ENCODE measurements around the gene GSN. TPM values are rescaled to one million over a fixed set of nuclear protein-coding genes. Genes with fewer than 3 reads are reported as not detected.

Gene GSN
- total and polyA plus RNA-seq, 2 of the 13 experiments (the other 11 are each of a cell fraction or from before 2014, with no cell fraction given): 294 to 307 TPM

- TF ChIP-seq CTCF (CRISPR knock-in tag; IDR thresholded peaks at IDR 0.05) (0 out of 2 replicates have a peak, but pooled peaks have one; percentile 1), PHF8 (CRISPR knock-in tag; IDR thresholded peaks at IDR 0.05) (peak; percentile 46; the same call in 1 of the 2 replicates), MIER3 (CRISPR knock-in tag; IDR thresholded peaks at IDR 0.05; ENCODE audit: borderline replicate concordance) (0 out of 2 replicates have a peak, but pooled peaks have one; percentile 8), ZFY (CRISPR knock-in tag; IDR thresholded peaks at IDR 0.05) (0 out of 2 replicates have a peak, but pooled peaks have one; percentile 23), NCOA2 (CRISPR knock-in tag; IDR thresholded peaks at IDR 0.05) (peak; percentile 24; the same call in 1 of the 2 replicates), RERE (CRISPR knock-in tag; IDR thresholded peaks at IDR 0.05; ENCODE audit: low read depth) (no peak), ELF1 (CRISPR knock-in tag; IDR thresholded peaks at IDR 0.05) (no peak; the same call in 1 of the 2 replicates), ZNF274 (CRISPR knock-in tag; IDR thresholded peaks at IDR 0.05) (0 out of 2 replicates have a peak, but pooled peaks have one; percentile 30), LCORL (IDR thresholded peaks at IDR 0.05) (no peak), LCORL (CRISPR knock-in tag; IDR thresholded peaks at IDR 0.05) (peak; percentile 80), ZNF770 (CRISPR knock-in tag; IDR thresholded peaks at IDR 0.05) (peak; percentile 78; the same call in 1 of the 2 replicates), POGZ (CRISPR knock-in tag; IDR thresholded peaks at IDR 0.05) (0 out of 2 replicates have a peak, but pooled peaks have one; percentile 15), ZBTB1 (CRISPR knock-in tag; IDR thresholded peaks at IDR 0.05; ENCODE audit: borderline replicate concordance) (peak; percentile 53; the same call in 1 of the 2 replicates), ZNF713 (CRISPR knock-in tag; IDR thresholded peaks at IDR 0.05) (no peak), ZFX (CRISPR knock-in tag; IDR thresholded peaks at IDR 0.05; ENCODE audit: low read depth) (peak; percentile 68), ASH2L (IDR thresholded peaks at IDR 0.05; ENCODE audit: insufficient read length, low read depth, low read length) (peak; percentile 36), DNMT3B (CRISPR knock-in tag; conservative IDR thresholded peaks at IDR 0.05) (no peak), KAT7 (CRISPR knock-in tag; IDR thresholded peaks at IDR 0.05; ENCODE audit: borderline replicate concordance) (no peak), ZNF652 (CRISPR knock-in tag; IDR thresholded peaks at IDR 0.05; ENCODE audit: borderline replicate concordance, low read depth) (0 out of 2 replicates have a peak, but pooled peaks have one; percentile 10)
Measured at GRCh38 chr9:121289026-121289771, 21.2 kb downstream of the GSN start (continued).

Data from HepG2 (cell line).